ENCODE data around the gene PROM2.

PROM2 gene

DNA sequence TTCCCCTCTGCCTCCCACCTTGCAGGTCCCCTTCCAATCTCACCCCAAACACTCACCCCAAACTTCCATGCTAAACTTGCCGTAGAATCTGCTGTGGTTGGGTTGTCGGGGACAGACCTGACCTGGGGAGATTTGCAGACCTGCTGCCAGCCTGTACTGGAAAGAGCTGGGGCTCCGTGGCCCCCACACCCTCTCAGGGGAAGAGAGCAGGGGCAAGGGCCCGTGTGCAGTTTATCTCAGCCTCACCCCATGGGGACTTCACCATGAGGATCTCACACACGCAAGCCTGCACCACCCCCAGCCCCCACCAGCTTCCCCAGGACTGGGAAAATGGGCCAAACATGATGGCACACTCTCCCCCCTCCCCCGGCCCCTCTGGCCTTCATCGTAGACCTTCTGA, 53.6 kb downstream of the PROM2 start:
- TF ChIP-seq YY1 (IDR thresholded peaks at IDR 0.05; ENCODE audit: low read depth) (no peak), TCF12 (IDR thresholded peaks at IDR 0.05; ENCODE audit: low read depth) (no peak), FOXM1 (IDR thresholded peaks at IDR 0.05; ENCODE audit: borderline replicate concordance, low read depth) (no peak), TAF1 (IDR thresholded peaks at IDR 0.05; ENCODE audit: low read depth) (no peak), MAX (IDR thresholded peaks at IDR 0.05) (no peak), CEBPB (IDR thresholded peaks at IDR 0.05) (no peak), EGR1 (IDR thresholded peaks at IDR 0.05) (no peak), NFIC (IDR thresholded peaks at IDR 0.05) (no peak), RAD21 (IDR thresholded peaks at IDR 0.05; ENCODE audit: low read depth) (no peak), EP300 (IDR thresholded peaks at IDR 0.05; ENCODE audit: borderline replicate concordance) (no peak), TEAD4 (IDR thresholded peaks at IDR 0.05) (no peak), ZBTB7A (IDR thresholded peaks at IDR 0.05; ENCODE audit: low read depth) (no peak)
- TF ChIP-seq, protein P1, sequence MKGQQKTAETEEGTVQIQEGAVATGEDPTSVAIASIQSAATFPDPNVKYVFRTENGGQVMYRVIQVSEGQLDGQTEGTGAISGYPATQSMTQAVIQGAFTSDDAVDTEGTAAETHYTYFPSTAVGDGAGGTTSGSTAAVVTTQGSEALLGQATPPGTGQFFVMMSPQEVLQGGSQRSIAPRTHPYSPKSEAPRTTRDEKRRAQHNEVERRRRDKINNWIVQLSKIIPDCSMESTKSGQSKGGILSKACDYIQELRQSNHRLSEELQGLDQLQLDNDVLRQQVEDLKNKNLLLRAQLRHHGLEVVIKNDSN (IDR thresholded peaks at IDR 0.05): no peak
- TF ChIP-seq, protein P2, sequence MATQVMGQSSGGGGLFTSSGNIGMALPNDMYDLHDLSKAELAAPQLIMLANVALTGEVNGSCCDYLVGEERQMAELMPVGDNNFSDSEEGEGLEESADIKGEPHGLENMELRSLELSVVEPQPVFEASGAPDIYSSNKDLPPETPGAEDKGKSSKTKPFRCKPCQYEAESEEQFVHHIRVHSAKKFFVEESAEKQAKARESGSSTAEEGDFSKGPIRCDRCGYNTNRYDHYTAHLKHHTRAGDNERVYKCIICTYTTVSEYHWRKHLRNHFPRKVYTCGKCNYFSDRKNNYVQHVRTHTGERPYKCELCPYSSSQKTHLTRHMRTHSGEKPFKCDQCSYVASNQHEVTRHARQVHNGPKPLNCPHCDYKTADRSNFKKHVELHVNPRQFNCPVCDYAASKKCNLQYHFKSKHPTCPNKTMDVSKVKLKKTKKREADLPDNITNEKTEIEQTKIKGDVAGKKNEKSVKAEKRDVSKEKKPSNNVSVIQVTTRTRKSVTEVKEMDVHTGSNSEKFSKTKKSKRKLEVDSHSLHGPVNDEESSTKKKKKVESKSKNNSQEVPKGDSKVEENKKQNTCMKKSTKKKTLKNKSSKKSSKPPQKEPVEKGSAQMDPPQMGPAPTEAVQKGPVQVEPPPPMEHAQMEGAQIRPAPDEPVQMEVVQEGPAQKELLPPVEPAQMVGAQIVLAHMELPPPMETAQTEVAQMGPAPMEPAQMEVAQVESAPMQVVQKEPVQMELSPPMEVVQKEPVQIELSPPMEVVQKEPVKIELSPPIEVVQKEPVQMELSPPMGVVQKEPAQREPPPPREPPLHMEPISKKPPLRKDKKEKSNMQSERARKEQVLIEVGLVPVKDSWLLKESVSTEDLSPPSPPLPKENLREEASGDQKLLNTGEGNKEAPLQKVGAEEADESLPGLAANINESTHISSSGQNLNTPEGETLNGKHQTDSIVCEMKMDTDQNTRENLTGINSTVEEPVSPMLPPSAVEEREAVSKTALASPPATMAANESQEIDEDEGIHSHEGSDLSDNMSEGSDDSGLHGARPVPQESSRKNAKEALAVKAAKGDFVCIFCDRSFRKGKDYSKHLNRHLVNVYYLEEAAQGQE (IDR thresholded peaks at IDR 0.05; ENCODE audit: low read depth): no peak

DNA sequence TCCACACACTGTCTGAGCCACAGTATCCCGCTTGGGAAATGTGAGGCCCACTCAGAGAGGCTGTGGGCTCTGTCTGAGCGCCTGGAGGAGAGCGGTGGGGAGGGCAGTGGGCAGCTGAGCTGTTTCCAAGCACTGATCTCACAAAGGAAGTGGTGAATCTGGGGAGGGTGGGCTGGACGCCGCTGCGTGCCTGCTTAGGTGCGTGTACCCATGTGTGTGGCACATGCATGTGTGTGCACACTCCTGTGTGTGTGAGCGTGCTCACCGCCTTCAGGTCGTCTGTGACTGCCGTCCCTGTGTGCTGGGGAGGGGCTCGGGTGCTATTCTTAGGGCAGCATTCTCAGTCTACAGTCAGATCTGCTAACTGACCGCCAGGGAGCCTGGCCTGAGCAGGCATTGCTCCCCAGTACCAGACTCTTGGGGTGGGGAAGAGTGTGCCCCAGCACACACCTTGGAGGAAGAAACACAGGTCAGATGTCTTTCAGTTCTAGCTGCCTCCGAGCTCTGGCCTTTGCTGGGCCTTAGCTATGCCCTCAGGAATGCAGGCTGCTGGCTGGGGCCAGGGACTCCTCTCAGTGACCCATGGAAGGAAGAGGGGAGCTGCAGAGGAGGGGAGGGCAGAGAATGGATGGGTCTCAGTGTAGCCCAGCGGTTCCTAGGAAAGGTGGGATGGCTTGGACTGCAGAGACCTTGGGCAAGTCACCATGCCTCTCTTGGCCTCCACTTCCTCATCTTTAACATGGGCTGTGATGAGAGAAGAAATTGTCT, 54.3 kb downstream of the PROM2 start:
- TF ChIP-seq FOXM1 (IDR thresholded peaks at IDR 0.05; ENCODE audit: borderline replicate concordance, low read depth): no peak
- no peak for TF ChIP-seq EGR1 (IDR thresholded peaks at IDR 0.05)
- TF ChIP-seq EP300 (IDR thresholded peaks at IDR 0.05; ENCODE audit: borderline replicate concordance): no peak
- TF ChIP-seq, protein P1 (IDR thresholded peaks at IDR 0.05): no peak
- TF ChIP-seq CEBPB (IDR thresholded peaks at IDR 0.05): no peak
- no peak for TF ChIP-seq TAF1 (IDR thresholded peaks at IDR 0.05; ENCODE audit: low read depth)
- no peak for TF ChIP-seq ZBTB7A (IDR thresholded peaks at IDR 0.05; ENCODE audit: low read depth)
- no peak for TF ChIP-seq NFIC (IDR thresholded peaks at IDR 0.05)

- no peak for TF ChIP-seq CEBPB (IDR thresholded peaks at IDR 0.05)
- no peak for TF ChIP-seq RAD21 (IDR thresholded peaks at IDR 0.05; ENCODE audit: low read depth)
- TF ChIP-seq, protein P2 (IDR thresholded peaks at IDR 0.05; ENCODE audit: low read depth): no peak
- TF ChIP-seq, protein P1 (IDR thresholded peaks at IDR 0.05): no peak
- TF ChIP-seq EP300 (IDR thresholded peaks at IDR 0.05; ENCODE audit: borderline replicate concordance): no peak
- no peak for TF ChIP-seq ZBTB7A (IDR thresholded peaks at IDR 0.05; ENCODE audit: low read depth)
- TF ChIP-seq MAX (IDR thresholded peaks at IDR 0.05): no peak
- no peak for TF ChIP-seq TEAD4 (IDR thresholded peaks at IDR 0.05)
- TF ChIP-seq EGR1 (IDR thresholded peaks at IDR 0.05): no peak
- TF ChIP-seq NFIC (IDR thresholded peaks at IDR 0.05): no peak
- no peak for TF ChIP-seq TAF1 (IDR thresholded peaks at IDR 0.05; ENCODE audit: low read depth)
- no peak for TF ChIP-seq YY1 (IDR thresholded peaks at IDR 0.05; ENCODE audit: low read depth)
- TF ChIP-seq CREB1 (IDR thresholded peaks at IDR 0.05; ENCODE audit: low read depth): no peak
- no peak for TF ChIP-seq TCF12 (IDR thresholded peaks at IDR 0.05; ENCODE audit: low read depth)
- no peak for TF ChIP-seq FOXM1 (IDR thresholded peaks at IDR 0.05; ENCODE audit: borderline replicate concordance, low read depth)
Measured at GRCh38 chr2:95329401-95329800, 55.2 kb downstream of the PROM2 start.

- TF ChIP-seq NFIC (IDR thresholded peaks at IDR 0.05) (peak; percentile 65; the same call in 1 of the 2 replicates), CEBPB (IDR thresholded peaks at IDR 0.05) (no peak)
- TF ChIP-seq, protein P1 (IDR thresholded peaks at IDR 0.05): no peak
Measured at GRCh38 chr2:95329891-95330793, 55.9 kb downstream of the PROM2 start.
